ENCODE measurements around the gene ACTL10. TPM values are rescaled to one million over a fixed set of nuclear protein-coding genes. Genes with fewer than 3 reads are reported as not detected.
"Not testable (repeated sequence)": the region's sequence is repeated elsewhere in the genome, so short reads cannot be mapped to it uniquely, and the experiment has no call there.

Gene ACTL10
- total RNA-seq, 2 donors from 2014 or later, result 1.2 to 2.4 TPM

DNA sequence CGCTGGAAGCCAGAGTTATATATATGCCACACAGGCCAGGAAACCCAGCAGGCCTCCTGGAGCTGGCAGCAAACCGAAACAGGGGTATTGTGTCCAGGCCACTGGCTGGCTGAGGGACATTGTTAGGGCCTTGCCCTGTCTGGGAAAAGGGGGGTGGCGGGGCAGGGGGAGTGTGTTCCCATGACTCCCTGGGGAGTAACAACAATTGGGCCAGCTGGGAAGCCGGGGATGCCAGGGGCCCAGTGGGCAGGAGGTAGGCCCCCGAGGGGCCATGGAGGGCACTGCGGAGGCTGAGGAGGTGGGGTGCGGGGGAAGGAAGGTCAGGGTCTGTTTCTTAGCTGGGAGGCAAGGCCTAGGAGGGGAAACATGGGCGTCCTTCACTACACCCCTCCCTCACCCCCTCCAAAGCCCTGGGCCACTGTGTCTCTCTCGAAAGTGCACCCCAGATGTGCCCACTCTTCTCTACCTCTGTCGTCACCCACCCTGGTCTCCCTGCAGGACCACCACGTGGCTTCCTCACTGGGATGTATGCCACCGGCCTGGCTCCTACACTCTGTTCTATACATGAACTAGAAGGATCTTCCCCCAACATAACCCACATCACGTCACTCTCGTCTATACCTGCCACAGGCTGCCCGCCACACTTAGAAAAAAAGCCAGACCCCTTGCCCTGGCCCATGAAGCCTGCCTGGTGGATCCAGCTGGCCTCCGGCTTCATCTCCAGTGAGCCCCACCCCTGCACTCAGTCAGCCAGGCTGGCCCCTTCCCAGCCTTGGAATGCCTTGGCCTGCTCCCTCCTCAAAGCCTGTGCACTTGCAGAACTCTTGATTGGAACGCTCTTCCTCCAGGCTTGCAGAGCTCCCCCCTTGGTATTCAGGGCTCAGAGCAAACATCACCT, 27.2 kb downstream of the ACTL10 start:
- ATAC-seq (no peak), DNase-seq (ENCODE audit: low spot score in 2 of 2) (no peak)
- H3K9me3 Mint-ChIP-seq, result no peaks in the 10 kb centered on the region
- peak overlapping the region in 1 of 2 donors; percentile 48 for H3K27ac Mint-ChIP-seq
- peaks cover 0 to 5% of the 10 kb centered on the region in 2 donors for H3K36me3 Mint-ChIP-seq

DNA sequence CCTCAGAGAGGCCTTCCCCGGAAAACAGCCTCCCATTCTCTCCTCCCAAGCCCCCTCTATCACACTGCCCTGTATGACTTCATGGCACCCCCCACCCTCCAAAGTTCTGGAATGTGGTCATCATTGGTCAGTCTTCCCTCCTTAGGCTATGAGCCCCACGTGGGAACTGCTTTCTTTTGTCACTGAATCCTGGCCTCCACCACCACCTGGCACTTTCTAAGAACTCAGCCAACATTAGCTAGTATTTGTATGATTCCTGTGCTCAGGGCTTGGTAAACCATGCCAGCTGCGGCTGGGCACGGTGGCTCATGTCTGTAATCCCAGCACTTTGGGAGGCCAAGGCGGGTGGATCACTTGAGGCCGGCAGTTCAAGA, 27.9 kb downstream of the ACTL10 start:
- no peak overlapping the region for H3K27ac Mint-ChIP-seq
- no peak for DNase-seq (ENCODE audit: low spot score in 2 of 2)
- peaks cover 0 to 5% of the 10 kb centered on the region in 2 donors for H3K36me3 Mint-ChIP-seq
- no peak for ATAC-seq
- no peaks in the 10 kb centered on the region for H3K9me3 Mint-ChIP-seq

DNA sequence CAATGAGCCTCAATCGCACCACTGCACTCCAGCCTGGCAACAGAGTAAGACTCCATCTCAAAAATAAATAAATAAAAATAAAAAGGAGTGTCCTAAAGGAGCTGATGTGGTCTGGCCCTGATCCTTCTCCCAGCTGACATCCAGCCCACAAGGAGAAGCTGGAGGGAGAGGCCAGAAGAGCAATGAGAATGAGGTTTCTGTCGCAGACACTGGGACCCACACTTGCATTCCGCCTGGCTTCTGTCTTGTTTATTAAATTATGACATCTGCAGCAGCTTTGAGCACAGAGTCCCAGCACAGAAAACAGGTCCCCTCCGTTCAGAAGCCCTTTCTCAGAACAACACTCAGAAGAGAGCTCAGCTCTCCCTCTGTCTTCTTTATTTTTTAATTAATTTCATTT, 29.7 kb downstream of the ACTL10 start:
- no peaks in the 10 kb centered on the region for H3K9me3 Mint-ChIP-seq
- ATAC-seq (no peak), DNase-seq (ENCODE audit: low spot score in 2 of 2) (no peak)
- no peak overlapping the region for H3K27ac Mint-ChIP-seq
- H3K36me3 Mint-ChIP-seq, result peaks cover 0 to 5% of the 10 kb centered on the region in 2 donors

DNA sequence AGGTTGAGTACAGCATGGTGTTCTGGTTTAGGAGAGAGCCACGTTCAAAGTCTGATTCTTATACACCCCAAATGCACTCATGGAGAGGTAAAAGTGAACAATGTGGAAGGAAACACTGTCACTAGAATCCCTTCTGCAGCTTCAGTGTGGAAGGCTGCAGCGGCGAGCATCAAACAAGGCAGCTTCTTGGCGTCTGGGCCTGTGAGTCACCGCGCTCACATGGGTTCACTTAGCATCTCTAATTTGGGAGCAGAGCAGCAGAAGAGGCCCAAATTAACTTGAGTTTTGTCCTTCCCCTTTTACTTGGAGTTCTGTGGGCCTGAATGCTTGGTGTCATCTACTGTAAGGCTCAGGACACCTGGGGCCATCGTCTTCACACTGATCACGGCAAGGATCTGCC, 30.4 kb downstream of the ACTL10 start:
- H3K36me3 Mint-ChIP-seq, result peaks cover 0 to 5% of the 10 kb centered on the region in 2 donors
- DNase-seq (ENCODE audit: low spot score in 2 of 2) (no peak), ATAC-seq (no peak)
- no peak overlapping the region for H3K27ac Mint-ChIP-seq
- H3K9me3 Mint-ChIP-seq, result no peaks in the 10 kb centered on the region

DNA sequence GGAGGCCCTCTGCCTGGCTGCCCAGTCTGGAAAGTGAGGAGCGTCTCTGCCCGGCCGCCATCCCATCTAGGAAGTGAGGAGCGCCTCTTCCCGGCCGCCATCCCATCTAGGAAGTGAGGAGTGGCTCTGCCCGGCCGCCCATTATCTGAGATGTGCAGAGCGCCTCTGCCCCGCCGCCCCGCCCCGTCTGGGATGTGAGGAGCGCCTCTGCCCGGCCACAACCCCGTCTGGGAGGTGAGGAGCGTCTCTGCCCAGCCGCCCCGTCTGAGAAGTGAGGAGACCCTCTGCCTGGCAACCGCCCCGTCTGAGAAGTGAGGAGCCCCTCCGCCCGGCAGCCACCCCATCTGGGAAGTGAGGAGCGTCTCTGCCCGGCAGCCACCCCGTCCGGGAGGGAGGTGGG, 32.2 kb downstream of the ACTL10 start:
- not testable (repeated sequence) for DNase-seq (ENCODE audit: low spot score in 2 of 2); H3K36me3 Mint-ChIP-seq; ATAC-seq; H3K9me3 Mint-ChIP-seq; H3K27ac Mint-ChIP-seq

DNA sequence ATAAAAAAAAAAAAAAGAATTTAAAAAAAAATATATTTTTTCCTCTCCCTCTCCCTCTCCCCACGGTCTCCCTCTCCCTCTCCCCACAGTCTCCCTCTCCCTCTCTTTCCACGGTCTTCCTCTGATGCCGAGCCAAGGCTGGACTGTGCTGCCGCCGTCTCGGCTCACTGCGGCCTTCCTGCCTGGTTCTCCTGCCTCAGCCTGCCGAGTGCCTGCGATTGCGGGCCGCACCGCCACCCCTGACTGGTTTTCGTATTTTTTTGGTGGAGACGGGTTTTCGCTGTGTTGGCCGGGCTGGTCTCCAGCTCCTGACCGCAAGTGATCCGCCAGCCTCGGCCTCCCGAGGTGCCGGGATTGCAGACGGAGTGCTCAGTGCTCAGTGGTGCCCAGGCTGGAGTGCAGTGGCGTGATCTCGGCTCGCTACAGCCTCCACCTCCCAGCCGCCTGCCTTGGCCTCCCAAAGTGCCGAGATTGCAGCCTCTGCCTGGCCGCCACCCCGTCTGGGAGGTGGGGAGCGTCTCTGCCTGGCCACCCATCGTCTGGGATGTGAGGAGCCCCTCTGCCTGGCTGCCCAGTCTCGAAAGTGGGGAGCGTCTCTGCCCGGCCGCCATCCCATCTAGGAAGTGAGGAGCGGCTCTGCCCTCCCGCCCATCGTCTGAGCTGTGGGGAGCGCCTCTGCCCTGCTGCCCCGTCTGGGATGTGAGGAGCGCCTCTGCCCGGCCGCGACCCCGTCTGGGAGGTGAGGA, 34.1 kb downstream of the ACTL10 start:
- ATAC-seq; H3K9me3 Mint-ChIP-seq; DNase-seq (ENCODE audit: low spot score in 2 of 2); H3K27ac Mint-ChIP-seq; H3K36me3 Mint-ChIP-seq: not testable (repeated sequence)

DNA sequence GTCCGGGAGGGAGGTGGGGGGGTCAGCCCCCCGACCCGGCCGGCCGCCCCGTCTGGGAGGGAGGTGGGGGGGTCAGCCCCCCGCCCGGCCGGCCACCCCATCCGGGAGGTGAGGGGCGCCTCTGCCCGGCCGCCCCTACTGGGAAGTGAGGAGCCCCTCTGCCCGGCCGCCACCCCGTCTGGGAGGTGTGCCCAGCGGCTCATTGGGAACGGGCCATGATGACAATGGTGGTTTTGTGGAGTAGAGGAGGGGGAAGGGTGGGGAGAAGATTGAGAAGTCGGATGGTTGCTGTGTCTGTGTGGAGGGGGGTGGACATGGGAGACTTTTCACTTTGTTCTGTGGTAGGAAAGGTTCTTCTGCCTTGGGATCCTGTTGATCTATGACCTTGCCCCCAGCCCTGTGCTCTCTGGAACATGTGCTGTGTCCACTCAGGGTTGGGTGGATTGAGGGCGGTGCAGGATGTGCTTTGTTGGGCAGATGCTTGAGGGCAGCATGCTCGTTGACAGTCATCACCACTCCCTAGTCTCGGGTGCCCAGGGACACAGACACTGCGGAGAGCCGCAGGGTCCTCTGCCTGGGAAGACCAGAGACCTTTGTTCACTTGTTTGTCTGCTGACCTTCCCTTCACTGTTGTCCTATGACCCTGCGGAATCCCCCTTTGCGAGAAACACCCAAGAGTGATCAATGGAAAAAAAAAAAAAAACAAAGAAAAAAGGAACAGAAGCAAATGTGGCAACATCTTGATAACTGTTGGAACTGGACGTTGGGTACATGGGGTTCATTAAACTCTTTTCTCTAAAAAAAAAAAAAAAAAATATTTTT, 35.1 kb downstream of the ACTL10 start:
- no peak for ATAC-seq

DNA sequence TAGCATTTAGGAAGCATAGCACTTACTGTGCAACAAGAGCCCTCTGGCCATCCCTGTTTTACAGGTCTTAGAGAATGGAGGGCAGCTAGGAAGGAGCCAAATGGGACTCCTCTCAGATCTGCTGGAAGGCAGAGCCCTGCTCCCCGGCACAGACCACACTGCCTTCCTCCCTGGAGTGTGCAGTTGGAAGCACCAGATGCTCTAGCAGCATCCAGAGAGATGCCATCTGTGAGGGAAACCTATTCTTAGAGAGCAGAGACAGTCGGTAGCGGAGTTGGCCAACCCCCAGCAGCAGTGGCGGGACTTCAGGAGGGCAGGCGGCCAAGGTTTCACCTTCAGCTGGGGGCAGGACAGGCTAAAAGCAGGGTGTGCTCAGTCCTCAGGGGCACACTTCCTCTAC, 36.1 kb downstream of the ACTL10 start:
- peaks cover 0 to 5% of the 10 kb centered on the region in 2 donors for H3K36me3 Mint-ChIP-seq
- no peaks in the 10 kb centered on the region for H3K9me3 Mint-ChIP-seq
- ATAC-seq, result no peak
- no peak for DNase-seq (ENCODE audit: low spot score in 2 of 2)
- peak overlapping the region in 1 of 2 donors; percentile 44 for H3K27ac Mint-ChIP-seq

More for the DNA sequence above, 35.1 kb downstream of the ACTL10 start:
- Mint-ChIP-seq H3K36me3 (peaks cover 0 to 5% of the 10 kb centered on the region in 2 donors), H3K9me3 (no peaks in the 10 kb centered on the region), H3K27ac (no peak overlapping the region)
- DNase-seq (ENCODE audit: low spot score in 2 of 2), result no peak

DNA sequence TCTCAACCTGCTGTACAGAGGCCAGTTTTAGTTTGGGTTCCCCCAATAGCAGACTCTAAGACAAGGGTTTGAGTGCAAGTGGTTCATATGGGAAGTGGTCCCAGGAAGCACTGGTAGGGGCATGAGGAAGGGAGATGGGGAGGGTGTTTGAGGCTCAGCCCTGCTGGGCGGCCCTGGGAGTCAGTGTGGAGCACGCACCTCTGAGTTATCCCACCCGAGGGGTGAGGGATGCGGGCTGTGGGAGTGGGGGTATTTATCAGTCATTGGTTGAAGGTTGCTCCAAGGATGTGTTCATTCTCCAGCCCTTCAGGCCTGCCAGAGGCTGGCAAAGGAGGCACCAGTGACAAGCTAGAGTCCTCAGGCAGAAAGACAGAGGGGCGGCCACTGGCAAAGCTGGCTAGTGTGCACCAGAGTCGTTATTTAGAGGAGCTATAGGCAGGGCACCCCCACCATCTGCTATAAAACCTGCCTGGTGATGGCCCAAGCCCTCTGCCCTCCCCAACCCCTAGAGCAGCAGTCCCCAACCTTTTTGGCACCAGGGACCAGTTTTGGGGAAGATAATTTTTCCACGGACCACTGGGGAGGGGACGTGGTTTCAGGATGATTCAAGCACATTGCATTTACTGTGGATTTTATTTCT, 36.9 kb downstream of the ACTL10 start:
- H3K27ac Mint-ChIP-seq, result peak overlapping the region in 1 of 2 donors; percentile 57
- ATAC-seq (no peak), DNase-seq (ENCODE audit: low spot score in 2 of 2) (no peak)
- H3K9me3 Mint-ChIP-seq, result no peaks in the 10 kb centered on the region
- peaks cover 0 to 2% of the 10 kb centered on the region in 2 donors for H3K36me3 Mint-ChIP-seq

DNA sequence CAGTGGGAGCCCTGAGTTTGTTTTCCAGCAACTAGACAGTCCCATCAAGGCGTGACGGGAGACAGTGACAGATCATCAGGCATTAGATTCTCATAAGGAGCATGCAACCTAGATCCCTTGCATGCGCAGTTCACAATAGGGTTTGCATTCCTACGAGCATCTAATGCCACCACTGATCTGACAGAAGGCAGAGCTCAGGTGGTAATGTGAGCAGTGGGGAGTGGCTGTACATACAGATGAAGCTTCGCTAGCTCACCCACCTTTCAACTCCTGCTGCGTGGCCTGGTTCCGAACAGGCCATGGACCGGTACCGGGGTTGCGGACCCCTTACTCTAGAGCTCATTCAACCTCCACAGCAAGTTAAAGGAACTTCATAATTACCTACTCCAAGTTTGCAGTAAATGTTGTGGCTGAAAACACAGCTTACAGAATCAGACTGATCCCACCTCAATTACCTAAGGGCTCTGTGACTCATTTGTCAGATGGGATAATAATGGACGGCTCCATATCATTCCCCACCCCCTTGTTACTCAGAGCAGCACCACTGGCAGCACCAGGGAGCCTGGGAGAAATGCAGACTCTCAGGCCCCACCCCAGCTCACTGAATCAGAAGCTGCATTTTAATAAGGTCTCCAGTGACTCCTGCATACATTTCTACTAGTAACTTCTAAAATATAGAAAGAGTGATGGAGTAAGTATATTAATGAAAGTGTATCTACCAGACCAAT, 37.6 kb downstream of the ACTL10 start:
- DNase-seq (ENCODE audit: low spot score in 2 of 2), result no peak
- no peaks in the 10 kb centered on the region for H3K36me3 Mint-ChIP-seq

DNA sequence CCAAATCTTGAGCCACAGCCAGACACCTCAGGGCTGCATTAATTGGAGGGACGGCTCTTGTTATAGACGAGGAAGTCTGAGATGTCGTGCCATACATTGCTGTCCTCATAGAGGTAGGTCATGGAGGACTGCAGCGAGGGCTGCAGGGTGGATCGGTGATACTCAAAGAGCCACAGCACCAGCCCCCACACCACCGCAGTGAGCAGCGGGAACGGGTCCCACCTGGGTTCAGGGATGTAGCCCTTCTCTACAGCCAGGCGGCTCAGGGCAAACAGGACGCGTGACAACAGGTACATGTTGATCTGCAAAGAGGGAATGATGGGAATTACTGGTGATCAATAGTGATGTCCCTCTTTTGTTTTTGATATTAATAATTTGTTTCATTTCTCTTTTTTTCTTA, 40.9 kb downstream of the ACTL10 start:
- DNase-seq (ENCODE audit: low spot score in 2 of 2), result no peak
- H3K36me3 Mint-ChIP-seq, result no peaks in the 10 kb centered on the region
- ATAC-seq, result no peak
- H3K27ac Mint-ChIP-seq, result no peak overlapping the region
- H3K9me3 Mint-ChIP-seq, result no peaks in the 10 kb centered on the region

More for the DNA sequence above, 37.6 kb downstream of the ACTL10 start:
- Mint-ChIP-seq H3K27ac (no peak overlapping the region), H3K9me3 (no peaks in the 10 kb centered on the region)
- ATAC-seq, result no peak

DNA sequence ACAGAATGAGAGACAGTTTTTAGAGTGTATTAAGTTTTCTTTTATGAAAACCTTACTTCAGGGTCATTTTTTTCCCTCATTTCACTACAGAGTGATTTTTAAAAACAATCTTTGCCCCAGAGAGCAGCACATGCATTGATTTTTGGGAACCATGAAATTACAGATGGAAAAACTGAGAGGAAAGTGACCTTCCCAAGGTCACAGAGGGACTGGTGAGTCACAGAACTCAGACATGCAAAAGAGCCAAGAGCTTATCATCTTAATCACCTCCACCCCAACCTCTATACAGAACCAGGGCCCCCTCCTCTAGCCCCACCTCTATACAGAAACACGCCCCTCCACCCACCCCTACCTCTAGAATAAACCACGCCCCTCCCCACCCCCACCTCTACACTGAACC, 42.7 kb downstream of the ACTL10 start:
- no peak for DNase-seq (ENCODE audit: low spot score in 2 of 2)
- H3K36me3 Mint-ChIP-seq, result no peaks in the 10 kb centered on the region
- no peaks in the 10 kb centered on the region for H3K9me3 Mint-ChIP-seq
- no peak overlapping the region for H3K27ac Mint-ChIP-seq
- peak; percentile 55 to 79 for ATAC-seq

DNA sequence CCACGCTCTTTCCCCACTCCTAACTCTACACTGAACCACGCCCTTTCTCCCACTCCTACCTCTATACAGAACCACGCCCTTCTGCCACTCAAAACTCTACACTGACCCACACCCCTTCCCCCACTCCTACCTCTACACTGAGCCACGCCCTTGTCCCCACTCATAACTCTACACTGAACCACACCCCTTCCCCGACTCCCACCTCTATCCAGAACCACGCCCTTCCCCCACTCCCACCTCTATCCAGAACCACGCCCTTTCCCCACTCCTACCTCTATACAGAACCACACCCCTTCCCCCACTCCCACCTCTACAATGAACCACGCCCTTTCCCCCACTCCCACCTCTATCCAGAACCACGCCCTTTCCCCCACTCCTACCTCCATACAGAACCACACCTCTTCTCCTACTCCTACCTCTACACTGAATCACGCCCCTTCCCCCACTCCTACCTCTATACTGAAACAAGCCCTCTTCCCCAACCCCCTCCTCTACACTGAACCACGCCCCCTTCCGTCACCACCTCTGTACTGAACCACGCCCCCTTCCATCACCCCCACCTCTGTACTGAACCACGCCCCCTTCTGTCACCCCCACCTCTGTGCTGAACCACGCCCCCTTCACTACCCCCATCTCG, 43.3 kb downstream of the ACTL10 start:
- H3K36me3 Mint-ChIP-seq, result no peaks in the 10 kb centered on the region
- DNase-seq (ENCODE audit: low spot score in 2 of 2) (no peak), ATAC-seq (peak in 1 of 2 donors; percentile 35)
- no peaks in the 10 kb centered on the region for H3K9me3 Mint-ChIP-seq
- no peak overlapping the region for H3K27ac Mint-ChIP-seq

DNA sequence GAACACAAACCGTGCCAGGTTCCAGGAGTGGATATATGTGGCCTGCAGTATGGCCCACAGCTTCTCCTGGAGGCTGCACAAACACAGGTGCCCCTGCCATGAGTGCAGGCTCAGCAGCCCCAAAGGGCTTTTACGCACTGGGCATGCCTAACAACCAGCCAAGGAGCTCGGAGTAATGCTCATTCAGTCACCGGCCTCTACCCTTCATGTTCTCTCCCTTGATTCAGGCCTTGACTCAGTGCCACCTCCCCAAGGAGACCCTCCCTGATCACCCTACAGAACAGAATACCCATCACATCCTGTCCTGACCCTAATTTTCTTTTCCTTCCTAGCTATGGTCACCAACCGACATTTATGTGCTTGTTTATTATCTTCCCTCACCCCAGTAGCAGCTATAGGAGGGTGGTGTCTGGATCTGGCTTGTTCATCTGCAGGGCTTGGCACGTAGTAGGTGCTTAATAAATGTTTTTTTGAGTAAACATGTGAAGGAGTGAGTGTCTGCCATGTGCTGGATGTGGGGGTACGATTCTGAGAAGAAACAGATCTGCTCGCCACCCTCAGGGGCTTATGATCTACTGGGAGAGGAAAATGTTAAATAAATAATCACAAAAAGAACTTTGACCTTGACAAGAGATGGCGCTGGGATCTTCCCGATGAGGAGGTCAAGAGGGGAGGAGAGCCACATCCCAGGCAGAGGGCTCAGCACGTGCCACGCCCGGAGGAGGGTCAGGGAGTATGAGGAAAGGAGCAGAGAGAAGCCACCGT, 44.1 kb downstream of the ACTL10 start:
- DNase-seq (ENCODE audit: low spot score in 2 of 2) (no peak), ATAC-seq (no peak)
- no peaks in the 10 kb centered on the region for H3K36me3 Mint-ChIP-seq
- no peaks in the 10 kb centered on the region for H3K9me3 Mint-ChIP-seq
- H3K27ac Mint-ChIP-seq, result peak overlapping the region; percentile 27 to 76

DNA sequence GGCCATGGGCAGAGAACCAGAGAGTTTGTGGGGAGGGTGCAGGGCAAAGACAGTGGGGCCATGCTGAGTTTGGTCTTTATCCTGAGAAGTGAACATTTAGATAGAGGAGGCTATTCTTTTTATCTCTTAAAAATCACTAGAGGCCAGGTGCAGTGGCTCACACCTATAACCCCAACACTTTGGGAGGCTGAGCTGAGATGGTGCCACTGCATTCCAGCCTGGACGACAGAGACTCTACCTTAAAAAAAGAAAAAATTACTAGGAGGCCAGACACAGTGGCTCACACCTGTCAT, 44.6 kb downstream of the ACTL10 start:
- Mint-ChIP-seq H3K9me3 (no peaks in the 10 kb centered on the region), H3K36me3 (no peaks in the 10 kb centered on the region), H3K27ac (peak overlapping the region in 1 of 2 donors; percentile 27)
- DNase-seq (ENCODE audit: low spot score in 2 of 2), result no peak
- ATAC-seq, result no peak

All from activated naive CD4-positive, alpha-beta T cell treated with anti-CD3 and anti-CD28 coated beads, Interleukin-2, amount 50 U/mL, for 72 hours (primary cell).